ENCODE measurements around the gene SPINK13. TPM values are rescaled to one million over a fixed set of nuclear protein-coding genes. Genes with fewer than 3 reads are reported as not detected.

The SPINK13 gene, protein sequence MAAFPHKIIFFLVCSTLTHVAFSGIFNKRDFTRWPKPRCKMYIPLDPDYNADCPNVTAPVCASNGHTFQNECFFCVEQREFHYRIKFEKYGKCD
- not detected in 2 replicates for total RNA-seq (2021)
- not detected for Bru-seq, nascent RNA
- not detected for BruChase-seq, experiment 1, labeled RNA remaining after a 2-hour chase
- not detected for BruChase-seq, experiment 2, labeled RNA remaining after a 6-hour chase
- long read RNA-seq = 0 reads

- DNase-seq (ENCODE audit: low spot score) = no peak
- CTCF ChIA-PET = no interaction called here
- intact Hi-C loops (cut with micrococcal nuclease; ENCODE audit: unreplicated experiment) = no loop called here
- H3K4me3 ChIP-seq (ENCODE audit: low read depth, low read length, poor library complexity, severe bottlenecking) = no peak within 1 kb of the TSS
- TF ChIP-seq, protein P1, sequence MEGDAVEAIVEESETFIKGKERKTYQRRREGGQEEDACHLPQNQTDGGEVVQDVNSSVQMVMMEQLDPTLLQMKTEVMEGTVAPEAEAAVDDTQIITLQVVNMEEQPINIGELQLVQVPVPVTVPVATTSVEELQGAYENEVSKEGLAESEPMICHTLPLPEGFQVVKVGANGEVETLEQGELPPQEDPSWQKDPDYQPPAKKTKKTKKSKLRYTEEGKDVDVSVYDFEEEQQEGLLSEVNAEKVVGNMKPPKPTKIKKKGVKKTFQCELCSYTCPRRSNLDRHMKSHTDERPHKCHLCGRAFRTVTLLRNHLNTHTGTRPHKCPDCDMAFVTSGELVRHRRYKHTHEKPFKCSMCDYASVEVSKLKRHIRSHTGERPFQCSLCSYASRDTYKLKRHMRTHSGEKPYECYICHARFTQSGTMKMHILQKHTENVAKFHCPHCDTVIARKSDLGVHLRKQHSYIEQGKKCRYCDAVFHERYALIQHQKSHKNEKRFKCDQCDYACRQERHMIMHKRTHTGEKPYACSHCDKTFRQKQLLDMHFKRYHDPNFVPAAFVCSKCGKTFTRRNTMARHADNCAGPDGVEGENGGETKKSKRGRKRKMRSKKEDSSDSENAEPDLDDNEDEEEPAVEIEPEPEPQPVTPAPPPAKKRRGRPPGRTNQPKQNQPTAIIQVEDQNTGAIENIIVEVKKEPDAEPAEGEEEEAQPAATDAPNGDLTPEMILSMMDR (conservative IDR thresholded peaks at IDR 0.05; ENCODE audit: low read depth, low read length) = no peak
- TF ChIP-seq EZH2 (IDR thresholded peaks at IDR 0.05; ENCODE audit: borderline replicate concordance, low read depth, low read length, poor library complexity, severe bottlenecking) = no peak
- H3K27ac ChIP-seq (ENCODE audit: low read depth, low read length, poor library complexity, severe bottlenecking) = no peak within 1 kb of the TSS
- POLR2A ChIA-PET (ENCODE audit: low non-redundant PET) = no interaction called here
- no TSS peak for BruUV-seq (replicated peaks)
- H3K36me3 ChIP-seq (ENCODE audit: insufficient read depth, low read length, poor library complexity, severe bottlenecking) = no peaks in the 10 kb centered on the region
- H3K27me3 ChIP-seq (replicated peaks; ENCODE audit: insufficient read depth, low read depth, low read length, poor library complexity) = no peaks in the 10 kb centered on the region
- peaks cover 7% of the 10 kb centered on the region for H3K9me3 ChIP-seq (ENCODE audit: low read depth, low read length, poor library complexity, severe bottlenecking)
- no peaks in the 10 kb centered on the region for H3K4me1 ChIP-seq (ENCODE audit: insufficient read depth, low read length, poor library complexity, severe bottlenecking)
These were observed at the start of gene SPINK13 for GRCh38 chr5:148268566-148268965. Gene SPINK13, plus strand, starts transcription at chr5:148268794. Its CDS starts 1,279 bp downstream, at chr5:148270073.

- ChIA-PET CTCF (no interaction called here), POLR2A (ENCODE audit: low non-redundant PET) (no interaction called here)
- Histone ChIP-seq H3K27ac (ENCODE audit: low read depth, low read length, poor library complexity, severe bottlenecking) (no peak overlapping the region), H3K4me1 (ENCODE audit: insufficient read depth, low read length, poor library complexity, severe bottlenecking) (no peaks in the 10 kb centered on the region), H3K9me3 (ENCODE audit: low read depth, low read length, poor library complexity, severe bottlenecking) (no peaks in the 10 kb centered on the region), H3K4me3 (ENCODE audit: low read depth, low read length, poor library complexity, severe bottlenecking) (no peak overlapping the region), H3K27me3 (replicated peaks; ENCODE audit: insufficient read depth, low read depth, low read length, poor library complexity) (peaks cover 30% of the 10 kb centered on the region), H3K36me3 (ENCODE audit: insufficient read depth, low read length, poor library complexity, severe bottlenecking) (no peaks in the 10 kb centered on the region)
- BruUV-seq (replicated peaks) = no TSS peak
- DNase-seq (ENCODE audit: low spot score) = no peak
- no peak for TF ChIP-seq EZH2 (IDR thresholded peaks at IDR 0.05; ENCODE audit: borderline replicate concordance, low read depth, low read length, poor library complexity, severe bottlenecking)
- TF ChIP-seq, protein P1 (conservative IDR thresholded peaks at IDR 0.05; ENCODE audit: low read depth, low read length) = no peak
- intact Hi-C loops (cut with micrococcal nuclease; ENCODE audit: unreplicated experiment) = no loop called here
These were observed 47.1 kb upstream of the SPINK13 start for GRCh38 chr5:148221508-148221907.

GRCh38 chr5:148224117-148224742, 44.4 kb upstream of the SPINK13 start:
- CTCF ChIA-PET = no interaction called here
- H3K4me3 ChIP-seq (ENCODE audit: low read depth, low read length, poor library complexity, severe bottlenecking) = no peak overlapping the region
- BruUV-seq (replicated peaks) = no TSS peak
- TF ChIP-seq EZH2 (IDR thresholded peaks at IDR 0.05; ENCODE audit: borderline replicate concordance, low read depth, low read length, poor library complexity, severe bottlenecking) = no peak
- TF ChIP-seq, protein P1 (conservative IDR thresholded peaks at IDR 0.05; ENCODE audit: low read depth, low read length) = no peak
- peaks cover 36% of the 10 kb centered on the region for H3K27me3 ChIP-seq (replicated peaks; ENCODE audit: insufficient read depth, low read depth, low read length, poor library complexity)
- intact Hi-C loops (cut with micrococcal nuclease; ENCODE audit: unreplicated experiment) = no loop called here
- H3K27ac ChIP-seq (ENCODE audit: low read depth, low read length, poor library complexity, severe bottlenecking) = no peak overlapping the region
- POLR2A ChIA-PET (ENCODE audit: low non-redundant PET) = no interaction called here
- H3K36me3 ChIP-seq (ENCODE audit: insufficient read depth, low read length, poor library complexity, severe bottlenecking) = no peaks in the 10 kb centered on the region
- no peaks in the 10 kb centered on the region for H3K9me3 ChIP-seq (ENCODE audit: low read depth, low read length, poor library complexity, severe bottlenecking)
- no peaks in the 10 kb centered on the region for H3K4me1 ChIP-seq (ENCODE audit: insufficient read depth, low read length, poor library complexity, severe bottlenecking)
- DNase-seq (ENCODE audit: low spot score) = peak; percentile 9
